GM12865 (cell line): ENCODE data around the gene TMED8.

ENCODE experiments used
- DNase-seq: peaks from one replicate; pipeline ENCODE4 v3.0.0; 2010; ENCODE audit warnings: low read depth
- H3K4me3 ChIP-seq: 2 replicates; pipeline ENCODE4 v1.5.1; 2011; ENCODE audit warnings: mild to moderate bottlenecking, low read depth, low read length, control low read depth
- TF ChIP-seq, protein P1 (sequence below): IDR thresholded peaks from 2 replicates; pipeline ENCODE4 v1.5.1; 2011; ENCODE audit warnings: low read length, control low read depth, low read depth, inconsistent platforms; ENCODE audit not compliant: insufficient read depth; ENCODE audit errors: missing control alignments

The TMED8 gene

DNA sequence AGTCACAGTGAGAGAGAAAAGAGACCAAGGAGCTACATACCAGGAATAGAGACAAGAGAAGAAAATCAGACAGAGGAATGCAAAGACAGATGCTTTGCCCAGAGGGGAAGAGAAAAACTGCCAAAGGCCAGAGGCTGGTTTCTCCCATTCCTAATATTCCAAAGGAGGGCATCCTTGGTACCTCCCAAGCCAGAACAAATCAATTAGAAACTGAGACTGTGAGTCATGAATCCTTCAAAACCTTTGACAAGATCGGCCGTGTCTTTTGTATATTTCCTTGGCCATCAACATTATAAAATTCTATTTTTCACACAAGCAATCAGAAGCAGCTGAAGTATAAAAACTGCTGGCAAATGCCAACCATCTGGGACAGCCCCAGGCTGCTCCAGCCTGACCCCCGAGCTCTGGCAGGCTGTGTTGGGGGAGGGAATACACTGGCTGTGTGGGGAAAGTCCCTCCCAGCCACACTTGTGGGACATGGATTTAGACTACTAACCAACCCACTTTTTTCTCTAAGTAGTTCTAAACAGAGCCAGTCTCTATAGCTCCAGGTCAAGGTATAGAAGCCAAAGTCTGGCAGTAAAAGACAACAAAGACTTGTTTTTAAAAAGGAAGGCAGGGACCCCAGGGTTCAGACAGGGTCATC, 69.9 kb downstream of the TMED8 start:
- H3K4me3 ChIP-seq, result no peak overlapping the region
- TF ChIP-seq, protein P1, sequence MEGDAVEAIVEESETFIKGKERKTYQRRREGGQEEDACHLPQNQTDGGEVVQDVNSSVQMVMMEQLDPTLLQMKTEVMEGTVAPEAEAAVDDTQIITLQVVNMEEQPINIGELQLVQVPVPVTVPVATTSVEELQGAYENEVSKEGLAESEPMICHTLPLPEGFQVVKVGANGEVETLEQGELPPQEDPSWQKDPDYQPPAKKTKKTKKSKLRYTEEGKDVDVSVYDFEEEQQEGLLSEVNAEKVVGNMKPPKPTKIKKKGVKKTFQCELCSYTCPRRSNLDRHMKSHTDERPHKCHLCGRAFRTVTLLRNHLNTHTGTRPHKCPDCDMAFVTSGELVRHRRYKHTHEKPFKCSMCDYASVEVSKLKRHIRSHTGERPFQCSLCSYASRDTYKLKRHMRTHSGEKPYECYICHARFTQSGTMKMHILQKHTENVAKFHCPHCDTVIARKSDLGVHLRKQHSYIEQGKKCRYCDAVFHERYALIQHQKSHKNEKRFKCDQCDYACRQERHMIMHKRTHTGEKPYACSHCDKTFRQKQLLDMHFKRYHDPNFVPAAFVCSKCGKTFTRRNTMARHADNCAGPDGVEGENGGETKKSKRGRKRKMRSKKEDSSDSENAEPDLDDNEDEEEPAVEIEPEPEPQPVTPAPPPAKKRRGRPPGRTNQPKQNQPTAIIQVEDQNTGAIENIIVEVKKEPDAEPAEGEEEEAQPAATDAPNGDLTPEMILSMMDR, result no peak
- DNase-seq, result no peak

DNA sequence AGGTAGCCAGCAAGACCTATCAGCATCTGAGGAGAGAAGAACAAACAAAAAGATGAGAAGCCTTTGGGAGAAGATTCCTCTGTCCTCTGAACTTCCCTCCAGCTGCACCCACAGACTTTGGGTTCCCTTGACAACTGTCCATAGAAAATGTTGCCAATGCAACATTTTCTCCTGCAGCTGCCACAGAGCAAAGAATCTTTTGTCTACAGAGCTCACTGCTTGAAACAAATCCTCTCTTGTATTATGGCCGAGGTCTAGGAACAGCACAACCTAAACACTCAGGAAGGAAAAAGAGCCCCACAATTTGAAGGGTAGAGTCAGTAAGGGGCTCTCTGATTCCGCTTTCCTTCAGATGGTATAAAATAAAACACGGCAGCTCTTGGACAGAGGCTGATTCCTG, 70.5 kb downstream of the TMED8 start:
- no peak overlapping the region for H3K4me3 ChIP-seq
- TF ChIP-seq, protein P1, result no peak
- DNase-seq, result no peak

DNA sequence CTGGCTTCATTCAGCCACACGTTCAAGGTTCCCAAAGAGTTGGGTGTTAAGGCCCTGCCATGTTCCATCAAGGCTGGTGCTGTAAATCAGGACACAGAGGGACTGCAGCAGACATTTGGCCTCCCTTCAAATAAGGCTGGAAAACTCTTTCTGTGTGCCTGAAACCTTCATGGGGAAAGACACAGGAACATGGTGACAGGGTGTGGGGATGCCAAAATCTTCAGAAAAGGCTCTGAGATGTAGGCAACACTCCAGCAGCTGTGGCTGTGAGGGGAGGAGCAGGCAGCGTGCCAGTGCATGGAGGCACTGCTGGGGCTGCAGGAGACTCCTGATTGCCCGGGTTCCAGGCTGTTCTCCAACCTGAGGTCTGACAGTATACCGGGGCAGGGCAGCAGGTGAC, 71.2 kb downstream of the TMED8 start:
- H3K4me3 ChIP-seq, result no peak overlapping the region
- TF ChIP-seq, protein P1, result no peak
- DNase-seq, result no peak

DNA sequence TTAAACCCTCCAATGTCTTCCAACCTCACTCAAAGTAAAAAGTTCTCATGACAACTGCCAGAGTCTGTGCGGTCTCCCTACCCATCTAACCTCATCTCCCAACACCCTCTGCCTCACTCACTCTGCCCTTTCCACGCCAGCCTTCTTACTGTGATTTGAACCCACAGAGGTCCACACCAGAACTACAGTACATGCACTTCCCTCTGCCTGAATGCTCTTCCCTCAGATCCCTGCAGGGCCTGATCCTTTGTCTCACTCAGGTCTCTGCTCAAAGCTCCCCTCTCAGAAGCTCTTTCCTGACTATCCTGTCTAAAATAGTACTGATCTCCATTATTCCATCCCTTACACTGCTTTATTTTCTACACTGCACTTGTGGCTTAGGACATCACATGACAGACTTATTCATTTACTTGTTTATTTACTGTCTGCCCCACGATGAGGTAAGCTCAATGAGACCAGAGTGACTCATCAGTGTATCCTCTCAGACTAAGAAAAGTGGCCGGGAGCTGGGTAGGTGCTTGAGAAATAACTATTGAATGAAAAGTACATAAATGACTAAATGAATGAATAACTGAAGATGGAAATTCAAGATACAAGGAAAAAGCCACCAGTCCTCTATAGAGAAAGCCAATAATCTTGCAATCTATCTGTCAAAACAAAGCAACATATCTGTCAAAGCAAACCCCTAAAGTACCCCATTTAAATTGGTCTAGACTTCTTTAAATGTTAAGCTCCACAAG, 73.3 kb downstream of the TMED8 start:
- TF ChIP-seq, protein P1, result no peak
- peak; percentile 16 for DNase-seq
- H3K4me3 ChIP-seq, result no peak overlapping the region

DNA sequence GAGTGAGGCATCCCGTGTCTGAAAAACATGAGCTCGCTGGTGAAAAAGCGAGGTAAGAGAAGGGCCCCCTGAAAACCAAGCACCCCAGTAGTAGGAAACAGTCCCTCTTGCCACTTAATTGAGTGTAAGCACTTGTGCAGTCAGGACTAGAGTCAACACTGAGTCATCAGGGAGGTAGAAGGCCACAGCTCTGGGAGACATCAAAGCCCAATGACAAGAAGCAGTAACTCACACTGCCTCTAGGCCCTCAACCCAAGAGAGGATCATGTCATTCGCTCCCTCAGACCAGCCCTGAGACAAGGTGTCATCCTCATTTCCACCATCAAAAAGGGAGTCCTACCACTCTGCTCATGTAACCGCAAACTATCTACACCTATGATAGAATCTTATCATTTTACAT, 74.0 kb downstream of the TMED8 start:
- TF ChIP-seq, protein P1, result no peak
- peak; percentile 33 for DNase-seq
- H3K4me3 ChIP-seq, result no peak overlapping the region

DNA sequence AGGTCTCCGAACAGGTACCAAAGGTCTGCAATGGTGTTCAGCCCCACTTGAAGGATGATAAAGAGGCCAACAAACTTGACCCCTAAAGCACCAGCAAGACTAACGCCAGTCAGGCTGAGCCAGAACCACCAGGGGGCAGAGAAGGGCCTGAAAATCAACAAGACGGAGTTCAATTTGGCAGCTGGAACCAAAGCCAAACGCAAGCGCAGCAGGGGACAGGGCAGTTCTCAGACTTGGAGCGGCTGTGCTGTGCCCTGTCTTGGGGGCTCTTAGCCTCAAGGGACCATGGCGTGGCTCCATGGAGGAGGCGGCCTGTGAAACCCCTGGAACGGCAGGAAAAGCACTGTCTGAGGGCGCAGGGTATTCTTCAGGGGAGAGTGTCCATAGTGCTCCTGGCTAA, 75.8 kb downstream of the TMED8 start:
- peak; percentile 86 for DNase-seq
- no peak overlapping the region for H3K4me3 ChIP-seq
- TF ChIP-seq, protein P1, result peak; percentile 81

DNA sequence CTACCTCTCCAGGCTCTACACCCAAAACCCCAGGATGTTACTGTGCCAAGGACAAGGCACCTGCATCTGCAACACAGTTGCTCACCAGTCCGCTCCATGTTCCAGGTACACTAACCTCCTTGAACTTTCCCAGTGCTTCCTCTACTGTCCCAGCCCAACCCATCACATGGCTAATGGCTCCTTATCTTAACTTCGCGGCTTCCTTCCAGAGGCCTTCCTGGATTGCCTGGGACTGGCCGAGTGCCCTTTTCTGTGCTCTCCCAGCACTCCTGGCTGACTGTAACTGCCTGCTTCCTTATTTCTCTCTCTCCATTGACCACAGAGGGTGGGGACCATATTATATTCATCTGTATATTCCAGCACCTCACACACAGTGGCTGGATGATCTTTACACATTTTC, 77.1 kb downstream of the TMED8 start:
- no peak for DNase-seq
- H3K4me3 ChIP-seq, result no peak overlapping the region
- TF ChIP-seq, protein P1, result no peak
